ENCODE results near the gene GLP2R. TPM values are rescaled to one million over a fixed set of nuclear protein-coding genes. Genes with fewer than 3 reads are reported as not detected.

The GLP2R gene
- total RNA-seq, 2 experiments from 2014 or later = not detected

- Mint-ChIP-seq H3K4me1 (ENCODE audit: low read depth) (no peaks in the 10 kb centered on the region), H3K9me3 (peaks cover 15% of the 10 kb centered on the region), H3K27ac (no peak overlapping the region), H3K36me3 (ENCODE audit: low read depth) (no peaks in the 10 kb centered on the region), H3K27me3 (no peaks in the 10 kb centered on the region), H3K4me3 (no peak overlapping the region)
- DNase-seq = no peak
- TF ChIP-seq CTCF (IDR thresholded peaks at IDR 0.05) = no peak
- intact Hi-C loops (cut with micrococcal nuclease) = no loop called here
- POLR2A ChIA-PET = no interaction called here
- CTCF ChIA-PET = interaction anchor here (0.6 to 1.4 kb wide), 2 partner anchors 11 to 150 kb away, joined by 3 read pairs; no protein-coding TSS in a partner anchor
- no peak for ATAC-seq
These were observed 53.2 kb downstream of the GLP2R start for GRCh38 chr17:9878786-9879525.

- Mint-ChIP-seq H3K4me1 (ENCODE audit: low read depth) (no peaks in the 10 kb centered on the region), H3K36me3 (ENCODE audit: low read depth) (no peaks in the 10 kb centered on the region), H3K9me3 (peaks cover 15% of the 10 kb centered on the region), H3K4me3 (no peak overlapping the region), H3K27ac (no peak overlapping the region), H3K27me3 (no peaks in the 10 kb centered on the region)
- ChIA-PET CTCF (no interaction called here), POLR2A (no interaction called here)
- ATAC-seq (no peak), DNase-seq (no peak)
- no peak for TF ChIP-seq CTCF (IDR thresholded peaks at IDR 0.05)
- intact Hi-C loops (cut with micrococcal nuclease) = no loop called here
These were observed 54.9 kb downstream of the GLP2R start for GRCh38 chr17:9880582-9880999.

- no peak for DNase-seq
- H3K27me3 Mint-ChIP-seq = no peaks in the 10 kb centered on the region
- intact Hi-C loops (cut with micrococcal nuclease) = no loop called here
- H3K27ac Mint-ChIP-seq = no peak overlapping the region
- no peaks in the 10 kb centered on the region for H3K4me1 Mint-ChIP-seq (ENCODE audit: low read depth)
- no peak overlapping the region for H3K4me3 Mint-ChIP-seq
- ChIA-PET POLR2A (no interaction called here), CTCF (no interaction called here)
- ATAC-seq = no peak
- TF ChIP-seq CTCF (IDR thresholded peaks at IDR 0.05) = no peak
- H3K9me3 Mint-ChIP-seq = peaks cover 15% of the 10 kb centered on the region
- H3K36me3 Mint-ChIP-seq (ENCODE audit: low read depth) = no peaks in the 10 kb centered on the region
These were observed 57.7 kb downstream of the GLP2R start for GRCh38 chr17:9883451-9883850.

GRCh38 chr17:9886141-9886930 is 60.6 kb downstream of the GLP2R start:
- Mint-ChIP-seq H3K27ac (no peak overlapping the region), H3K4me1 (ENCODE audit: low read depth) (no peaks in the 10 kb centered on the region), H3K4me3 (no peak overlapping the region), H3K36me3 (ENCODE audit: low read depth) (no peaks in the 10 kb centered on the region), H3K27me3 (no peaks in the 10 kb centered on the region), H3K9me3 (peaks cover 15% of the 10 kb centered on the region)
- ChIA-PET CTCF (no interaction called here), POLR2A (no interaction called here)
- DNase-seq (no peak), ATAC-seq (no peak)
- TF ChIP-seq CTCF (IDR thresholded peaks at IDR 0.05) = no peak
- intact Hi-C loops (cut with micrococcal nuclease) = no loop called here

- ChIA-PET CTCF (no interaction called here), POLR2A (no interaction called here)
- no peak overlapping the region for H3K27ac Mint-ChIP-seq
- no peaks in the 10 kb centered on the region for H3K4me1 Mint-ChIP-seq (ENCODE audit: low read depth)
- intact Hi-C loops (cut with micrococcal nuclease) = no loop called here
- H3K27me3 Mint-ChIP-seq = no peaks in the 10 kb centered on the region
- DNase-seq = no peak
- no peaks in the 10 kb centered on the region for H3K36me3 Mint-ChIP-seq (ENCODE audit: low read depth)
- ATAC-seq = no peak
- peaks cover 8% of the 10 kb centered on the region for H3K9me3 Mint-ChIP-seq
- TF ChIP-seq CTCF (IDR thresholded peaks at IDR 0.05) = no peak
- no peak overlapping the region for H3K4me3 Mint-ChIP-seq
These were observed 61.8 kb downstream of the GLP2R start for GRCh38 chr17:9887508-9887907.

All from activated CD8-positive, alpha-beta T cell treated with anti-CD3 and anti-CD28 coated beads for 36 hours (primary cell).